Measurements from ENCODE around the gene RIPK4.
"Not testable (repeated sequence)": the region's sequence is repeated elsewhere in the genome, so short reads cannot be mapped to it uniquely, and the experiment has no call there.

RIPK4 gene

DNA sequence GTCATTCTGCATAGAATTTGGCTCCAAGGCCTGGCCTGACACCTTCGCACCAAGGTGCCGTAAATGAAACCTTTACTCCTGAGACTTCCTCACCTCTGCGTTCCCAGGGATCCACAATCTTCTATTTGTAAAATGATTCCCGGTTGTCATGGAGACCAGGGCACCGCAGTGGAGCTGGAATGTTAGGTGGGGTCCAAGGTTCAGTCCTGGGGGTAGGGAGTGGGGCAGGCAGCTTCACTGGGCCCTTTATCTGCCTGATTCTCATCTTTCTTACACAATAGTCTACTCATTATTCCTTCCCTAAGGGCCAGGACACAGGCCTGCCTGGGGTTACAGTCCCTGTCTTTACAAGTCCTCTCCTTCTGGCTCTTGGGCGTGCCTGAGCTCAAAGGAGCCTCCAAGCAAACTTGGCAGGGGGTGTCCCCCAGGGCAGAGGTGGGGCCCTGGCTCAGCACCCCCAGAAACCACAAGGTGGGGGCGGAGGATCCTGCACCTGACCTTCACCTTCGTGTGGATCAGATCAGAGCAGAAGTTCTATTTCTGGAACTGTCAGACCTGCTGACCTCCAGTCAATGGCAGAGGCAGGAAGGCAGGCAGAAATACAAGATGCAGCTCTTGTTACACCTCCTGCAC lies 51.1 kb downstream of the RIPK4 start:
- Histone ChIP-seq H3K27me3 (replicated peaks) (peaks cover 13% of the 10 kb centered on the region), H3K4me3 (ENCODE audit: low read depth, low read length) (no peak overlapping the region), H3K27ac (no peak overlapping the region), H3K36me3 (replicated peaks) (no peaks in the 10 kb centered on the region)
- DNase-seq = no peak
- TF ChIP-seq, protein P1, sequence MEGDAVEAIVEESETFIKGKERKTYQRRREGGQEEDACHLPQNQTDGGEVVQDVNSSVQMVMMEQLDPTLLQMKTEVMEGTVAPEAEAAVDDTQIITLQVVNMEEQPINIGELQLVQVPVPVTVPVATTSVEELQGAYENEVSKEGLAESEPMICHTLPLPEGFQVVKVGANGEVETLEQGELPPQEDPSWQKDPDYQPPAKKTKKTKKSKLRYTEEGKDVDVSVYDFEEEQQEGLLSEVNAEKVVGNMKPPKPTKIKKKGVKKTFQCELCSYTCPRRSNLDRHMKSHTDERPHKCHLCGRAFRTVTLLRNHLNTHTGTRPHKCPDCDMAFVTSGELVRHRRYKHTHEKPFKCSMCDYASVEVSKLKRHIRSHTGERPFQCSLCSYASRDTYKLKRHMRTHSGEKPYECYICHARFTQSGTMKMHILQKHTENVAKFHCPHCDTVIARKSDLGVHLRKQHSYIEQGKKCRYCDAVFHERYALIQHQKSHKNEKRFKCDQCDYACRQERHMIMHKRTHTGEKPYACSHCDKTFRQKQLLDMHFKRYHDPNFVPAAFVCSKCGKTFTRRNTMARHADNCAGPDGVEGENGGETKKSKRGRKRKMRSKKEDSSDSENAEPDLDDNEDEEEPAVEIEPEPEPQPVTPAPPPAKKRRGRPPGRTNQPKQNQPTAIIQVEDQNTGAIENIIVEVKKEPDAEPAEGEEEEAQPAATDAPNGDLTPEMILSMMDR (IDR thresholded peaks at IDR 0.05; ENCODE audit: low read depth, low read length, missing control alignments) = no peak
- in situ Hi-C loops (cut with HindIII; ENCODE audit: low pct_ligation_motif_present, low sequenced_read_pairs) = no loop called here

DNA sequence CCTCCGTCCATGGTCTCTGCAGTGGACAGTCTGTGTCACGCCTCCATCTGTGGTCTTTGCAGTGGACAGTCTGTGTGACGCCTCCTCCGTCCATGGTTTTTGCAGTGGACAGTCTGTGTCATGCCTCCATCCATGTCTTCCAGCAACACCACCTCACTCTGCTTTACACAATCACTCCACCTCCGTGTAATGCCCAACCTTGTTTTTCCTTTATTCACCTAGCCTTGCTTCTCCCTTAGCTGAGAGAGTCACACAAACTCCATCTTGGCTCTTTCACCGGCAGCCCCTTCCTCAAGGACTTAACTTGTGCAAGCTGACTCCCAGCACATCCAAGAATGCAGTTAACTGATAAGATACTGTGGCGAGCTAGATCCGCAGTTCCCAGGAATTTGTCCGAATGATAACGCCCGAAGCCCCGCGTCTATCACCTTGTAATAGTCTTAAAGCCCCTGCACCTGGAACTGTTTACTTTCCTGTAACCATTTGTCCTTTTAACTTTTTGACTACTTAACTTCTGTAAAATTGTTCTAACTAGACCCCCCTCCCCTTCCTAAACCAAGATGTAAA lies 52.5 kb downstream of the RIPK4 start:
- H3K27me3 ChIP-seq (replicated peaks) = peaks cover 13% of the 10 kb centered on the region
- H3K27ac ChIP-seq; H3K36me3 ChIP-seq (replicated peaks); H3K4me3 ChIP-seq (ENCODE audit: low read depth, low read length); DNase-seq; in situ Hi-C loops (cut with HindIII; ENCODE audit: low pct_ligation_motif_present, low sequenced_read_pairs): not testable (repeated sequence)

DNA sequence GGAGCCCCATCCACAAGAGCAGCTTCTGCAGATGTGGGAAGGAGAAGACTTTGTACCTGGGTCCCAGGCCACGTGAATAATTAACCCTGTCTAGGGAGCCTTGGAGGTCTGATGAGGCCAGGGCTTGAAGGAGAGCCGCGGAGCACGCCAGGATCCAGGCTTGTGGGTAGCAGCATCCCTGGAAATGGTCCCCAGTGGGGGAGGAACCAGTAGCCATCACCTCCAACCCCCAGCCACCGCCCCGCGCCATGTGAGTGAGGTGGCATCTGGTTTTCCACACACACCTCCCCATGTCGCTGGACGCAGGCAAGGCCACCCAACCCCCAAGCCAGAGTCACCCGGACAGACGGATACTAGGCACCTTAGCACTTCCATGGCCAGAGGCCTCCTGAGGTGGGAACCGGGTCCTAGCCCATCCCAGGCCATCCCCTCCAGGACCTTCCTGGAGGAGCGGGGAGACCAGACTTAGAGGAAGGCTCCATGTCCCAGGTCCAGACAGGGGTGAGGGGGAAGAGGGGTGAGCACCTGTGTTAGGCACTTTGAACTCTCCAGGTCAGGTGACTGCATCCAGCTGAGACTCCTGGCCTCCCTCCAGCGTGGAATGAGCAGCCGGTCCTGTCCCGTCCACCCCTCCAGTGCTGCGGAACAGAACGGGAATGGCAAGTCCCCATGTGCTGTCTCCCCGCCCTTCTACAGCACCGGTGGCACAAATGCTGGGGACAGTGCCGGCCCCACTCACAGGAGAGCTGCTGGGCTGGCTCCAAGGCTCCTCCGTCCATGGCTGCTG lies 53.2 kb downstream of the RIPK4 start:
- H3K27ac ChIP-seq = no peak overlapping the region
- in situ Hi-C loops (cut with HindIII; ENCODE audit: low pct_ligation_motif_present, low sequenced_read_pairs) = no loop called here
- no peaks in the 10 kb centered on the region for H3K36me3 ChIP-seq (replicated peaks)
- TF ChIP-seq, protein P1 (IDR thresholded peaks at IDR 0.05; ENCODE audit: low read depth, low read length, missing control alignments) = no peak
- peaks cover 13% of the 10 kb centered on the region for H3K27me3 ChIP-seq (replicated peaks)
- DNase-seq = no peak
- no peak overlapping the region for H3K4me3 ChIP-seq (ENCODE audit: low read depth, low read length)

DNA sequence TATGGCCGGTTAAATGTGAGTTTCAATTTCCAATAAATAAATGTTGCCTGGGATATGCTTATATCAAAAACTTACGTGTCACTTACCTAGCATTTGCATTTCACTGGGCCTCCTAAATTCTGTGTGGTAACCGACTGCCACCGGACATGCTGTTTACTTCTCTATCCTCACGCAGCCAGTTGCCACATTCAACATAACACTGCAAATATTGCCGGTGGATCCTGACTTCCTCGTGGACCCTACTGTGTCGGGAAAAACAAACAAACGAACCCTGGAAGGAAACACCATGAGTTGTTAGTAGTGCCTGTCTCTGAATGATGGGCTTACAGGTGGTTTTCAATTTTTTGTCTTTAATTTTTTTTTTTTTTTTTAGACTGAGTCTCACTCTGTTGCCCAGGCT lies 54.1 kb downstream of the RIPK4 start:
- no peak overlapping the region for H3K4me3 ChIP-seq (ENCODE audit: low read depth, low read length)

DNA sequence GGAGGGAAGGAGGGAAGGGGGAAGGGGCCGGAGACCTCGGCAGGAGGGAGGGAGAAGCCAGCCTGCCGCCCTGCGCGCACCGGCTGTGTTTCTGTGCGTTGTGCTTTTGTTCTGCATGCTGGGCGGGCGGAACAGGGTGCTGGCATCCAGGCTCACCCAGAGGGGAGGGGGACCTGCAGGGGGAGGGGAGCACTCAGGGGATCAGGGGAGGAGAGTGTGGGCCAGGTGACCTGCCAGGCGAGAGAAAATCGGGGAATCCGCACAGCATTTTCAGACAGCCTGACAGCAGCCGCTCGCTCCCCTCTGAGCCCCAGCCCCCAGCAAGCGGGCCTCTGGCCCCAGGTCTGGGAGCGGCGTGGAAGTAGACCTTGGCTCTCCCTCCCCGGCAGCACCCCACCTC lies 54.7 kb downstream of the RIPK4 start:
- in situ Hi-C loops (cut with HindIII; ENCODE audit: low pct_ligation_motif_present, low sequenced_read_pairs) = no loop called here
- peaks cover 13% of the 10 kb centered on the region for H3K27me3 ChIP-seq (replicated peaks)
- H3K36me3 ChIP-seq (replicated peaks) = no peaks in the 10 kb centered on the region
- no peak overlapping the region for H3K27ac ChIP-seq
- no peak overlapping the region for H3K4me3 ChIP-seq (ENCODE audit: low read depth, low read length)
- DNase-seq = no peak
- TF ChIP-seq, protein P1 (IDR thresholded peaks at IDR 0.05; ENCODE audit: low read depth, low read length, missing control alignments) = no peak

More for the DNA sequence above, 54.1 kb downstream of the RIPK4 start:
- TF ChIP-seq, protein P1 (IDR thresholded peaks at IDR 0.05; ENCODE audit: low read depth, low read length, missing control alignments) = no peak
- Histone ChIP-seq H3K27me3 (replicated peaks) (peaks cover 13% of the 10 kb centered on the region), H3K27ac (no peak overlapping the region), H3K36me3 (replicated peaks) (no peaks in the 10 kb centered on the region)
- DNase-seq = no peak
- in situ Hi-C loops (cut with HindIII; ENCODE audit: low pct_ligation_motif_present, low sequenced_read_pairs) = no loop called here

DNA sequence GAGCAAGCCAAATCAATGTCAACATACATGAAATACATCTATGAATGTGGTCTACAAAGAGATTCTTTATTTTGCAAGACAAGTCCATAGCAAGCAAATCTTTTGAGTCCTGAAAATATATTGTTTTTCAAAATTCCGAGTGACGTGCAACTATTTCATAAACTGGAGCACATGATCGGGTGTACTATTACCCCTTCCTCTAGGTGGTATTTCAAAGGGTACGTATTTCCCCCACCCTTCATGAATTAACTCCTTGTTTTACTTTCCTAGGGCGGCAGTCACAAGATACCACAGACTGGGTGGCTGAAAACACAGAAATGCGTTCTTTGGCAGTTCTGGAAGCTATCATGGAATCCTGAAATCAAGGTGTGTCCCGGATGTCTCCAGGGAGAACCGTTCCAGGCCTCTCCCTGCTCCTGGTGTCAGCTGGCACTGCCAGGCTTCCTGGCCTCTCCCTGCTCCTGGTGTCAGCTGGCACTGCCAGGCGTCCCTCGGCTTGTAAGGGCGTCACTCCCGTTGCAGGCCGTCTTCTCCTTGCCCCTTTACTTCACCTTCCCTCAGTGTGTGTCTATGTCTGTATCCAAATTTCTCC lies 55.3 kb downstream of the RIPK4 start:
- no peaks in the 10 kb centered on the region for H3K36me3 ChIP-seq (replicated peaks)
- no peak overlapping the region for H3K4me3 ChIP-seq (ENCODE audit: low read depth, low read length)

More for the DNA sequence above, 55.3 kb downstream of the RIPK4 start:
- Histone ChIP-seq H3K27me3 (replicated peaks) (peaks cover 13% of the 10 kb centered on the region), H3K27ac (no peak overlapping the region)
- DNase-seq = no peak
- in situ Hi-C loops (cut with HindIII; ENCODE audit: low pct_ligation_motif_present, low sequenced_read_pairs) = no loop called here
- TF ChIP-seq, protein P1 (IDR thresholded peaks at IDR 0.05; ENCODE audit: low read depth, low read length, missing control alignments) = no peak

All from brain microvascular endothelial cell (primary cell).